ENCODE data around the gene ZMIZ1. TPM values are rescaled to one million over a fixed set of nuclear protein-coding genes. Genes with fewer than 3 reads are reported as not detected.
A peak's percentile ranks its signal among the peaks of the same experiment; 100 is the strongest.

ZMIZ1 gene
- total RNA-seq, 1 experiment from 2014 or later, result 28.4 TPM

DNA sequence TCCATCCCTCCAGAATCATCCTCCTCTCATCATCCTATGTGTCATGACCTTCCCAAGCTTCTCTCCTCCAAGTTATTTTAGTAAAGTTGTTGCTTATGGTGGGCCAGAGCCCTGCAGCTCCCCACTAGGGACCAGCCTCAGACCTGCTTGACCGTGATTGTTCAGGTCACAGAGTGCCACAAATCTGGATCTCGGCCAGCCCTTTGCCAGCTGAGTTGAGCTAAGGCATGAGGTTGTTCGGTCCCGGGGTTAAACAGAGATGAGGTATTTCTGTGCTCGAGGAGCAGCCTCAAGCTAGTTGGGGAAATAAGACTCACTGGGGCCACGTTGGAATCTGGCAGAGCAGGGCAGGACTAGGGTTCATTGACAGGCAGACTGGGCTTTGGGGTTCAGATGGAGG, 212.2 kb downstream of the ZMIZ1 start:
- BruUV-seq (replicated peaks), result TSS peak; percentile 22
- Histone ChIP-seq H3K79me2 (ENCODE audit: insufficient read depth, low read length) (no peaks in the 10 kb centered on the region), H3K4me1 (ENCODE audit: control insufficient read depth in 1 of 2, insufficient read depth in 2 of 2, low read length in 2 of 2) (0 out of 4 replicates have a peak, but pooled peaks cover 0 to 4% of the 10 kb centered on the region in 2 experiments), H3K9me3 (ENCODE audit: control insufficient read depth in 1 of 2, insufficient read depth in 1 of 2, low read depth in 1 of 2, low read length in 2 of 2) (no peaks in the 10 kb centered on the region), H4K20me1 (ENCODE audit: insufficient read depth) (no peaks in the 10 kb centered on the region), H3K27ac (ENCODE audit: low read depth, low read length) (no peak overlapping the region), H3K9me2 (ENCODE audit: insufficient read depth) (no peaks in the 10 kb centered on the region), H3K4me3 (replicated peaks in 1 of 2; ENCODE audit: low read depth in 1 of 2, low read length in 2 of 2) (no peak overlapping the region), H2AFZ (ENCODE audit: low read depth, low read length, poor library complexity, severe bottlenecking) (no peak overlapping the region), H3K4me2 (ENCODE audit: low read length) (no peak overlapping the region), H3K27me3 (ENCODE audit: insufficient read depth, low read length) (no peaks in the 10 kb centered on the region), H3K9ac (ENCODE audit: low read length) (no peak overlapping the region), H3K36me3 (ENCODE audit: control insufficient read depth in 1 of 2, insufficient read depth in 2 of 2, low read length in 2 of 2) (no peaks in the 10 kb centered on the region; a peak in 1 of 4 replicates)
- intact Hi-C loops (cut with micrococcal nuclease), result no loop called here
- TF ChIP-seq, protein P1, sequence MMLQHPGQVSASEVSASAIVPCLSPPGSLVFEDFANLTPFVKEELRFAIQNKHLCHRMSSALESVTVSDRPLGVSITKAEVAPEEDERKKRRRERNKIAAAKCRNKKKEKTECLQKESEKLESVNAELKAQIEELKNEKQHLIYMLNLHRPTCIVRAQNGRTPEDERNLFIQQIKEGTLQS (IDR thresholded peaks at IDR 0.05), result no peak
- TF ChIP-seq ZFX (IDR thresholded peaks at IDR 0.05) (no peak), CEBPB (IDR thresholded peaks at IDR 0.05; ENCODE audit: low read depth) (no peak), EGR1 (IDR thresholded peaks at IDR 0.05; ENCODE audit: low read depth) (no peak), EZH2phosphoT487 (IDR thresholded peaks at IDR 0.05; ENCODE audit: borderline replicate concordance) (no peak), FOSL1 (IDR thresholded peaks at IDR 0.05; ENCODE audit: low read depth) (no peak), CBX3 (IDR thresholded peaks at IDR 0.05; ENCODE audit: low read depth) (no peak), ZNF274 (IDR thresholded peaks at IDR 0.05; ENCODE audit: low read depth, low read length) (no peak), JUND (IDR thresholded peaks at IDR 0.05) (no peak)
- TF ChIP-seq, protein P2, sequence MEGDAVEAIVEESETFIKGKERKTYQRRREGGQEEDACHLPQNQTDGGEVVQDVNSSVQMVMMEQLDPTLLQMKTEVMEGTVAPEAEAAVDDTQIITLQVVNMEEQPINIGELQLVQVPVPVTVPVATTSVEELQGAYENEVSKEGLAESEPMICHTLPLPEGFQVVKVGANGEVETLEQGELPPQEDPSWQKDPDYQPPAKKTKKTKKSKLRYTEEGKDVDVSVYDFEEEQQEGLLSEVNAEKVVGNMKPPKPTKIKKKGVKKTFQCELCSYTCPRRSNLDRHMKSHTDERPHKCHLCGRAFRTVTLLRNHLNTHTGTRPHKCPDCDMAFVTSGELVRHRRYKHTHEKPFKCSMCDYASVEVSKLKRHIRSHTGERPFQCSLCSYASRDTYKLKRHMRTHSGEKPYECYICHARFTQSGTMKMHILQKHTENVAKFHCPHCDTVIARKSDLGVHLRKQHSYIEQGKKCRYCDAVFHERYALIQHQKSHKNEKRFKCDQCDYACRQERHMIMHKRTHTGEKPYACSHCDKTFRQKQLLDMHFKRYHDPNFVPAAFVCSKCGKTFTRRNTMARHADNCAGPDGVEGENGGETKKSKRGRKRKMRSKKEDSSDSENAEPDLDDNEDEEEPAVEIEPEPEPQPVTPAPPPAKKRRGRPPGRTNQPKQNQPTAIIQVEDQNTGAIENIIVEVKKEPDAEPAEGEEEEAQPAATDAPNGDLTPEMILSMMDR (IDR thresholded peaks at IDR 0.05 in 2 of 3, conservative IDR thresholded peaks at IDR 0.05 in 1 of 3; ENCODE audit: borderline replicate concordance in 1 of 3, insufficient read depth in 1 of 3, low read depth in 2 of 3, low read length in 2 of 3), result no peak
- RAD21 ChIA-PET (ENCODE audit: low non-redundant PET in 1 of 2, low total read pairs in 2 of 2, uncharacterized antibody in 2 of 2, unreplicated experiment in 2 of 2), result no interaction called here
- ATAC-seq (no peak), DNase-seq (ENCODE audit: low read depth, low spot score) (no peak)
- POLR2A ChIA-PET, result no interaction called here
- CTCF ChIA-PET, result no interaction called here
